ES-I3 (cell line): Measurements from ENCODE around the gene CLIC5.

Experiments
- H3K36me3 ChIP-seq: 2 replicates; pipeline ENCODE4 v1.6.1; 2013; ENCODE audit warnings: mild to moderate bottlenecking, low read length, control low read depth, moderate library complexity; ENCODE audit not compliant: insufficient read depth
- H3K4me1 ChIP-seq: 2 replicates; pipeline ENCODE4 v1.6.1; 2013; ENCODE audit warnings: mild to moderate bottlenecking, control low read depth, low read length; ENCODE audit not compliant: insufficient read depth
- H3K9ac ChIP-seq: 2 replicates; pipeline ENCODE4 v1.6.1; 2013; ENCODE audit warnings: low read depth, mild to moderate bottlenecking, low read length, moderate library complexity
- H3K9me3 ChIP-seq: 2 replicates; pipeline ENCODE4 v1.6.1; 2013; ENCODE audit warnings: mild to moderate bottlenecking, low read length, moderate library complexity; ENCODE audit not compliant: control insufficient read depth, insufficient read depth

The CLIC5 gene

GRCh38 chr6:45880159-45880558, 135.5 kb downstream of the CLIC5 start:
- no peak overlapping the region for H3K9ac ChIP-seq

GRCh38 chr6:45877970-45878590, 137.6 kb downstream of the CLIC5 start:
- H3K9me3 ChIP-seq = no peaks in the 10 kb centered on the region
- H3K4me1 ChIP-seq = no peaks in the 10 kb centered on the region
- no peak overlapping the region for H3K9ac ChIP-seq
- no peaks in the 10 kb centered on the region for H3K36me3 ChIP-seq

More at GRCh38 chr6:45880159-45880558, 135.5 kb downstream of the CLIC5 start:
- H3K4me1 ChIP-seq = no peaks in the 10 kb centered on the region
- no peaks in the 10 kb centered on the region for H3K36me3 ChIP-seq
- no peaks in the 10 kb centered on the region for H3K9me3 ChIP-seq

GRCh38 chr6:45872827-45873365, 142.8 kb downstream of the CLIC5 start:
- Histone ChIP-seq H3K36me3 (no peaks in the 10 kb centered on the region), H3K9ac (no peak overlapping the region), H3K4me1 (no peaks in the 10 kb centered on the region), H3K9me3 (no peaks in the 10 kb centered on the region; the same call in 1 of the 2 replicates)

GRCh38 chr6:45870531-45870930, 145.1 kb downstream of the CLIC5 start:
- Histone ChIP-seq H3K9me3 (no peaks in the 10 kb centered on the region; the same call in 1 of the 2 replicates), H3K36me3 (no peaks in the 10 kb centered on the region), H3K9ac (no peak overlapping the region), H3K4me1 (no peaks in the 10 kb centered on the region)

- no peaks in the 10 kb centered on the region for H3K36me3 ChIP-seq
- H3K9ac ChIP-seq = no peak overlapping the region
- H3K4me1 ChIP-seq = peaks cover 3% of the 10 kb centered on the region; the same call in 1 of the 2 replicates
- H3K9me3 ChIP-seq = no peaks in the 10 kb centered on the region
Observed at GRCh38 chr6:45864651-45865050, 151.0 kb downstream of the CLIC5 start.

- Histone ChIP-seq H3K36me3 (no peaks in the 10 kb centered on the region), H3K9me3 (no peaks in the 10 kb centered on the region), H3K9ac (no peak overlapping the region), H3K4me1 (no peaks in the 10 kb centered on the region)
Observed at GRCh38 chr6:45858691-45859090, 157.0 kb downstream of the CLIC5 start.

GRCh38 chr6:45857827-45858226, 157.8 kb downstream of the CLIC5 start:
- Histone ChIP-seq H3K4me1 (no peaks in the 10 kb centered on the region), H3K9ac (no peak overlapping the region), H3K9me3 (no peaks in the 10 kb centered on the region), H3K36me3 (no peaks in the 10 kb centered on the region)

- H3K36me3 ChIP-seq = no peaks in the 10 kb centered on the region
- peaks cover 4% of the 10 kb centered on the region; the same call in 1 of the 2 replicates for H3K4me1 ChIP-seq
- no peaks in the 10 kb centered on the region for H3K9me3 ChIP-seq
- no peak overlapping the region for H3K9ac ChIP-seq
Observed at GRCh38 chr6:45855642-45856394, 159.8 kb downstream of the CLIC5 start.

GRCh38 chr6:45854149-45854742, 161.4 kb downstream of the CLIC5 start:
- Histone ChIP-seq H3K36me3 (no peaks in the 10 kb centered on the region), H3K4me1 (peaks cover 9% of the 10 kb centered on the region; the same call in 1 of the 2 replicates), H3K9ac (no peak overlapping the region), H3K9me3 (no peaks in the 10 kb centered on the region)

- H3K36me3 ChIP-seq = no peaks in the 10 kb centered on the region
- no peak overlapping the region for H3K9ac ChIP-seq
- H3K4me1 ChIP-seq = peaks cover 9% of the 10 kb centered on the region; the same call in 1 of the 2 replicates
- H3K9me3 ChIP-seq = no peaks in the 10 kb centered on the region
Observed at GRCh38 chr6:45851034-45851400, 164.6 kb downstream of the CLIC5 start.

GRCh38 chr6:45850378-45851033, 165.2 kb downstream of the CLIC5 start:
- H3K4me1 ChIP-seq = peaks cover 9% of the 10 kb centered on the region; the same call in 1 of the 2 replicates
- no peak overlapping the region for H3K9ac ChIP-seq

GRCh38 chr6:45845567-45845966, 170.1 kb downstream of the CLIC5 start:
- Histone ChIP-seq H3K9ac (no peak overlapping the region), H3K9me3 (no peaks in the 10 kb centered on the region), H3K4me1 (peaks cover 2% of the 10 kb centered on the region; the same call in 1 of the 2 replicates), H3K36me3 (no peaks in the 10 kb centered on the region)

More at GRCh38 chr6:45850378-45851033, 165.2 kb downstream of the CLIC5 start:
- Histone ChIP-seq H3K9me3 (no peaks in the 10 kb centered on the region), H3K36me3 (no peaks in the 10 kb centered on the region)

- Histone ChIP-seq H3K9ac (no peak overlapping the region), H3K9me3 (no peaks in the 10 kb centered on the region)
Observed at GRCh38 chr6:45844986-45845385, 170.7 kb downstream of the CLIC5 start.

GRCh38 chr6:45843848-45844521, 171.7 kb downstream of the CLIC5 start:
- Histone ChIP-seq H3K9me3 (no peaks in the 10 kb centered on the region), H3K4me1 (no peaks in the 10 kb centered on the region), H3K9ac (no peak overlapping the region), H3K36me3 (no peaks in the 10 kb centered on the region)

More at GRCh38 chr6:45844986-45845385, 170.7 kb downstream of the CLIC5 start:
- no peaks in the 10 kb centered on the region for H3K4me1 ChIP-seq
- H3K36me3 ChIP-seq = no peaks in the 10 kb centered on the region
